Stimulated activated CD8-positive, alpha-beta memory T cell treated with anti-CD3 and anti-CD28 coated beads, Interleukin-15, amount 100 ng/mL, for 1 hour (primary cell): Measurements from ENCODE around the gene ARID5B.

ENCODE experiments used
- DNase-seq: peaks from one replicate; pipeline ENCODE4 v3.0.0-alpha.2; 2020; ENCODE audit warnings: low read depth

The ARID5B gene

DNA sequence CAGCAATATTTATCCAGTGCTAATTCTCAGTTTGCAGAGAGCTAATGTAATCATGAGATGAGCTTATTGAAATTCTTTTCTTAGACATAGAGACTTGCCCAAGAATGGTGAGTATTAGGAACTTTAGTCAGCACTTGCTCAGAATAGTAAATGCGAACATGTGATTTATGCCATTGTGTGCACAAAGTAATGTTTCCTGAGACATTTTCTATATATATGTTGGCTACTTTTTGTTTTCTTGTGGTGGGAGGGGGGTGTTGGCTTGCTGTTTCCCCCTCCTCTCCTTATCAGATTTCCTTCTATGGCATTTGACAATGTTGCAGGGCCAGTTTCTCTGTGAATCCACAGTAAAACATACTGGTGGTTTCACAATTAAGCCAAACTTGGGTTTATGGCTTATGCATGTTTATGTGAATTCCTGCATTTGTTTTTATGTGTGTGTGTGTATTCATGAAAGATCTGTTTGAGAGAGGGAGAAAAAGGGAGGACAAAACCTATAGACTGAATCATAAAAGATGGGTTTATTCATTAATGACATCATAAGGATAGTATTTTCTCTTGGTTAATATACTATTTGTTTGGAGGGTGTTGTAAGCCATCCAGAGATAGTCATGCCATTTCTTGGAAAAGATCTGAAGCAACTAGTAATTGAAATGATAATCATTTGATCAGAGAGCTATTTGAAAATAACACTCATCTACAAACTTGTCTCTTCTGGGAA is 36.3 kb downstream of the ARID5B start:
- DNase-seq, result no peak

GRCh38 chr10:61939902-61940301 is 38.4 kb downstream of the ARID5B start:
- no peak for DNase-seq

- DNase-seq, result no peak
Measured at GRCh38 chr10:61941202-61941681, 39.7 kb downstream of the ARID5B start.

- DNase-seq, result no peak
Measured at GRCh38 chr10:61942604-61943461, 41.3 kb downstream of the ARID5B start.

GRCh38 chr10:61943674-61944378 is 42.3 kb downstream of the ARID5B start:
- DNase-seq, result no peak

DNA sequence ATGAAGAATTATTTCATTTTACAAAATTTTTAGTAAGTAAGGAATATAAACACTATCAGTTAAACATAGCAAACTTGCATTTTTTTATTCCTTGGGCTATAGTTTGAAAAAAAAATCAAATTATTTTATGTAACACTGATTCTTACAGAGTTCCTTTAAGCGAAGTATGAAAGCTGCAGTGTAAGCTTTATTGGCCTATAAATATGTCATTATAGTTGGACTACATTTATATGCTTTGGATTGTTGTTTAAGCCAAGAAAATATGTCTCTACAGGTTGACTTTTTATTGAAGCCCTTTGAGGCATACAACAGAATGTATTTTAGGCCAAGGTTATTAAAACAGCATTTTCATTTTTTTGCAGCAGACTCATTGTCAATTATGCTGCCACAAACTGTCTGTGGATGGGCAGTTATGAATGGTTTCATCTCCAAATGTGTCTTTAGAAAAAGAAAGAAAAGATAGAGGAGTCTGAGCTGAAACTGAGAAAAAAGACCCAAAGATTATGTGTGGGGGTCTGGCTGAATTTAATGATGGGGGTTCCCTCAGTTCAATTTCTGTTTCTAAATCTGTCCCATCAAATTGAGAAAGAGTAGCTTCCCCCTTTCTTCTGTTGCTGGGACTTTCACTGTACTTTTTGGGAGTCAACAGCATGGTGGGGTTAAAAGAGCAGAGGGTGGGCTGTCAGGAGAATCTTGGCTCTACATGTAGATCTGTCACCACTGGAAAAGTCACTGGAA is 43.1 kb downstream of the ARID5B start:
- DNase-seq, result no peak

- no peak for DNase-seq
Measured at GRCh38 chr10:61949687-61950086, 48.2 kb downstream of the ARID5B start.

- DNase-seq, result no peak
Measured at GRCh38 chr10:61950449-61951143, 49.1 kb downstream of the ARID5B start.

- no peak for DNase-seq
Measured at GRCh38 chr10:61951144-61951483, 49.6 kb downstream of the ARID5B start.

GRCh38 chr10:61952028-61952674 is 50.7 kb downstream of the ARID5B start:
- DNase-seq, result no peak

DNA sequence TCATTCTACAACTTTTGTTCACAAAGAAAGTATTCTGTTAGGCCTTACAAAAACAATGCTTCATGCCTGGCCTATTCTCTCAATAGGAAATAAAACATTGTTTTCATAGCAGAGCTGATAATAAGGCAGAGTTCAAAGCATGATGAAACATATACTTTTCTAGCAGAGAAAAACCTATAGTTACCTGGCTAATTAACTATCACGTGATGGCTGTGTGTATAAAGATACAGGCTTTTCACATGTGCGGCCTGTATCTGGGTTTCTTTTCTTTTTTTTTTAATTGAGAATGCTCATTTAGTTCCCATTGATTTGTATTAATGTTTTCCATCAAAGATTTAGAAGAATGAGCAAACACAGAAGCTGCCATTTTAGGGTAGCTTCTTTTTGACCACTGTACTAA is 51.7 kb downstream of the ARID5B start:
- DNase-seq, result no peak

GRCh38 chr10:61957806-61958205 is 56.3 kb downstream of the ARID5B start:
- no peak for DNase-seq

DNA sequence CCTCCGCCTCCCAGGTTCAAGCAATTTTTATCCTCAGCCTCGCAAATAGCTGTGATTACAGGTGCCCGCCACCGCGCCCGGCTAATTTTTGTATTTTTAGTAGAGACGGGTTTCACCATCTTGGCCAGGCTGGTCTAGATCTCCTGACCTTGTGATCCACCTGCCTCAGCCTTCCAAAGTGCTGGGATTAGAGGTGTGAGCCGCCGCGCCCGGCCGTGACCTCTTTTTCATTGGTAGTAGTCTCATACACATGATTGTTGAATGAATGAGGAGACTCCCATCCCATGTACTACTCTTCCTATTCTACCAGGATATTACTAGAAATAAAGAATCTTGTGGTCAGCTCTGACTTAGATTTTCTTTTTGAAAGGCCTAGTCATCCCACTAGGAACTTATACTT is 56.8 kb downstream of the ARID5B start:
- no peak for DNase-seq

DNA sequence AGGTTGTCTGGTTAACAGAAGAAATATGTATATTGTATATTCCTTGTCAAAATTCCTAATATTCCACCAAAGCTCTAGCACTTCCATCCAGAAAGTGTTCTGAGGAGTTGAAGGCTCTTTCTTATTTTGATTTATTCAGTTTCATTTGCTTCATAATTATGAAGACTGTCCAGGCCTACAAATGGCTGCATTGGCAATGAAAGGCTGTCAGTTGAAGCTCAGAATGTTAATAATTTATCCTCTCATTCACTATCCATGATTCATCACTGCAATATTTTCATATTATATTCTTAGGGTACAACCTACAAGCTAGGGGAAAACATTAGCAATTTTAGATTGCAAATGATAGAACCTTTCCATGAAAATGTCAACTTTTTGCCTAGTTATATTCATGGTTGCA is 57.3 kb downstream of the ARID5B start:
- DNase-seq, result no peak

- no peak for DNase-seq
Measured at GRCh38 chr10:61959814-61960213, 58.3 kb downstream of the ARID5B start.

DNA sequence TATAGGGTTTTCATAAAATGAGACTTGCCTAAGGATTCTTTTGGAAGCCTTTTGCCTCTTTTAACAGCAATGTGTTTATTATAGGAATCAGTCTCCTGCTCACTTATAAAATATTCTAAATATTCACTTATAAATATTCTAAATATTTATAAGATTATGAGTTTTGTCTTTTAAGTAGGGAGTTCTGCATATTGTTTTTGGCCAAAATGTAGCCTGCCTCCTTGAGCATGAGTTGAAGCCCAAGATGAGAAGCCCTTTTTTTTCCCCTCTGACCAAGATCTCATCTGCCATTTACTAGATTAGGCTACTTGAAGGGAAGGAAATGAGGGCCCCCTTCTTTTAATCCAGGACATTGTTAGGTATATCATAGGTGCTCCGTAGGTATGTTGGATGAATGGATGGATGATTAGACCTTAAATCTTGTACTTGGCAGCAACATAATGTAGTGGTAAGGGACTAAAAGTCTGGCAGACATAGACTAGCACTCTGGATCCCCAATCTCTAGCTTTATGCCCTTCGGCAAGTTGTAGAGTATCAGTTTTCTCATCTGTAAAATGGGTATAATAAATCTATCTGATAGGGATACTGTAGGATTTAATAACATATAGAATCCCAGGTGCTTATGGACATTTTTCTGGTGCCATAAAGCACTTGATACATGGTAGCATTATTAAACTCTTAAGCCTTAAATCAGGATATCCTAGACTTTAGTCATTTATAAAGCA is 59.1 kb downstream of the ARID5B start:
- no peak for DNase-seq

GRCh38 chr10:61961278-61961677 is 59.8 kb downstream of the ARID5B start:
- DNase-seq, result no peak

- no peak for DNase-seq
Measured at GRCh38 chr10:61962971-61963370, 61.5 kb downstream of the ARID5B start.

- no peak for DNase-seq
Measured at GRCh38 chr10:61963669-61964058, 62.2 kb downstream of the ARID5B start.

GRCh38 chr10:61964059-61964709 is 62.7 kb downstream of the ARID5B start:
- no peak for DNase-seq
